Inferior parietal cortex (tissue), 1 donor: Measurements from ENCODE around the gene ST6GALNAC3.
A peak's percentile ranks its signal among the peaks of the same experiment; 100 is the strongest.

Experiments
- DNase-seq: peaks from one replicate; pipeline ENCODE4 v3.0.0-alpha.2; 2016; ENCODE audit errors: extremely low spot score

ST6GALNAC3 gene

DNA sequence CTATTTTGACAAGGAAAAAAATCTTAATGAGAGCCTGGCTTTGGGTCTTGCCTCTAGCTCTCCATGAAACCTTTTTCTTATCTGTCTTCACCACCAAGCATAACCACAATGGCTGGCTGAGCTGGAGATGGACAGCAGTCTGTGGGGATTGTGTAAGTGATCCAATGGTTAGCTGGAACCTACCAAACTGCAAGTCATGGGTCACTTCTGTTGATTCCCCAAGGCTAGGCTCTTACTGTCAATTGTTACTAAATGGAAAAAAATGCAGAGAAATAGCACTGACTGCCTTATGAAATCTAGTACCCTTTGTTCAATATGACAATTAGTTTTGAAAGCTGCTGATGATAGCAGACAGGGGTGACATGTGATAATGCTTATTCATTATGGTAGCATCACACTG lies 359.0 kb downstream of the ST6GALNAC3 start:
- no peak for DNase-seq

DNA sequence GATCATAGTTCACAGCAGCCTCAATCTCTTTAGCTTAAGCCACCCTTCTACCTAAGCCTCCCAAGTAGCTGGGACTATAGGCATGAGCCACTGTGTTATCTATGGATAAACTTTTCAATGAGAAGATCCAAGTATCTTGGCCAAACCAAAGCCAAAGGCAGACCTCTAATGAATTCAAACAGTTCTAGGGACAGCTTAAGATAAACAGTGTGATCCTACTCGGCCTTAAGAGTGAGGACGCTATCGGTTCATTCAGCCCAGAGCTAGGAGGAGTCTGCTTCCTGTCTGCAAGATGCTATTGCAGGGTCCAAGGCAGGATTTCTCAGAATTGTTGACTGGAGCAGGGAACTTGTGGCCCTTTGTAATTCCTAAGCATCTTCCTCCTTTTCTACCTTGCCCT lies 368.7 kb downstream of the ST6GALNAC3 start:
- DNase-seq = no peak

DNA sequence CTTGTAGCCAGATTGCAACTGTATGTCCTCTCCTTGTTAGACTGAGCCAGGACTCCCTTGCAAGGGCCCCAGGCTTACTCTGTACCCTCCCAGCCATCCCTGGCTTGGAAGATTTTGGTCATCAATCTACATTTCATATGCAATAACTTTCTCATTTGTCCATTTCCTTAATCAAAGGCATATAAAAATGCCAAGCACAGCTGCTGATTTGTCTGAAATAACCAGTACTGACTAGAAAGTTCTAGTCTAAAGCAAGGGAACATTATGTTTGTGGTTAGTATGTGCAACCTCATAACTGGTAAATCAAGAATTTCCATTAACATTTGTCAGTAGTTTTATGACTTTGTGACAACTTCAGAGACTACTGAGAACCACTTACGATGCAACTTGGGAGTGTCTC lies 370.2 kb downstream of the ST6GALNAC3 start:
- no peak for DNase-seq

DNA sequence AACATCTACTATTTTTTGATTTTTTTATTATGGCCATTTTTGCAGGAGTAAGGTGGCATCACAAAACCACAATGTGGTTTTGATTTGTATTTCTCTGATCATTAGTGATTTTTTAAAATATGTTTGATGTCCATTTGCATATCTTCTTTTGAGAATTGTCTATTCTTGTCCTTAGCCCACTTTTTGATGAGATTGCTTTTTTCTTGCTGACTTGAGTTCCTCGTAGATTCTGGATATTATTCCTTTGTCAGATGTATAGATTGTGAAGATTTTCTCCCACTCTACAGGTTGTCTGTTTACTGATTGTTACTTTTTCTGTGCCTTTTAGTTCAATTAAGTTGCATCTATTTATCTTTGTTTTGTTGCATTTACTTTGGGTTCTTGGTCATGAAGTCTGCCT lies 375.7 kb downstream of the ST6GALNAC3 start:
- DNase-seq = no peak

DNA sequence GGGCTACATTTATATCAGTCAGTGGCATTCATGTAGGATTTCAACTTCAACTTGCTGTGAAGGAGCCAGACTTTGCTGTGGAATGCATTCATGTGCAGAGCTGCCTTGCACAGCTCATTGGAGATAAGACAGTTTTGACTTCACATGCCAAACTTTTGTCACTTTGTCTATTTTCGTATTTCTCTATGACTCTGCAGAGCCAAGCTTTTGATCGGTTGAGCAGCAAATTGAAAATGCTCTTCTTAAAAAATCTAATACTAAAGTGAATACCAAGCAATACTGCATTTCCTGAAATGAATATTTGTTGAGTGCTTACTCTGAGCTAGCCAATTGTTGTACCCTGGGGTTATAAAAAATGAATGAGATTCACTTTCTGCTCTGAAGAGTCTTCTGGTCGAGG lies 388.7 kb downstream of the ST6GALNAC3 start:
- DNase-seq = no peak

DNA sequence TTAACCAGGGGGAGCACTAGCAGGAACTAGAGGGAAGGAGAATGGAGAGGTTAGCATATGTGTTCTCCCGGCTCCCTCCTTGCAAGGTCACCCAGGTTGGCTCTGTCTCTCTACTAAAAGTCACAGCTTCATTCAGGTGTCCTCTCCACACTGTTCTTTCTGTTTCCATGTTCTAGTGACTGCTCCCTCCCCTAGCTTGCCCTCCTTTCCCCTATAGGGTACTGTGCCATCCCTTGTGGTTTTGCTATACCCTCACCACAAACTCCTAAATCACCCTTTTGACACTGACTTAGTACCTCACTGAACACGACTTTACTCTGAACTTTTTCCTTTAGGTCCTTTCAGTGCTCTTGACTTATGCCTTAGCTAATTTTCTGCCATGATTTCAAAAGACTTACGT lies 389.3 kb downstream of the ST6GALNAC3 start:
- no peak for DNase-seq

DNA sequence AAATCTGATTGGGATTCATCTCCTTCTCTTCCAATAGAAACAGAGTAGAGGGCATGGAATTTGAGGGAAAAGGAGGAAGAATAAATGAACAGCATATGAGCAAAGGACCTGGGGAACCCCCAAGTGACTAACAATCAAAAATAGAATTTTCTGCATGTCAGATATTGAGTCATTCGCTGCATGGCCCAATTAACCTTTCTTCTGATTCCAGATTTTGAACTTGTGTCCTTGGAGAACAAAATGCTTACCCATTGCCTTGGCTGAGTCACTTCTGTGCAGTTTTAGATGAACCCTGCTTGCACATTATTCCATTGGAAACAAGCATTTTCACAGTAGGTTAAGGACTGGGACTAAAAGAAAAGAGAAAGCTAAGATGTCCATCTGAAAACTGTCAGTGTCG lies 390.5 kb downstream of the ST6GALNAC3 start:
- no peak for DNase-seq

DNA sequence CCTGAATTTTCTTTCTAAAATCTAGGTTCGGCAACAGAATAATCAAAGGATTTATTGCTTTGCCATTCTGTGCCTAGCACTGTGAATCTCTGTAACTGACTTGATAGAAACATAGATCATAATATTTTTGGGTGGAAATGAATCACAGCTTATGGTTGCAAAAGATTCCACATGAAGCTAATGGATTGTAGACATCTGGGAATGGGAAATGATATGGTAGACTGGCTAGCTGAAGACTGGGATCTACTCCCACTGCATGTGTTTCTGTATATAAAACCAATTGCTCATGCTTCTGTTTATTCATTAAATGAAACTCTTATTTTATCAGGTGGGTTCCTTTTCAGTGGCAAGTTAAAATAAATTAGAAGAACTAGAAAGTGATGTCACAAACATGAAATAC lies 395.6 kb downstream of the ST6GALNAC3 start:
- no peak for DNase-seq

DNA sequence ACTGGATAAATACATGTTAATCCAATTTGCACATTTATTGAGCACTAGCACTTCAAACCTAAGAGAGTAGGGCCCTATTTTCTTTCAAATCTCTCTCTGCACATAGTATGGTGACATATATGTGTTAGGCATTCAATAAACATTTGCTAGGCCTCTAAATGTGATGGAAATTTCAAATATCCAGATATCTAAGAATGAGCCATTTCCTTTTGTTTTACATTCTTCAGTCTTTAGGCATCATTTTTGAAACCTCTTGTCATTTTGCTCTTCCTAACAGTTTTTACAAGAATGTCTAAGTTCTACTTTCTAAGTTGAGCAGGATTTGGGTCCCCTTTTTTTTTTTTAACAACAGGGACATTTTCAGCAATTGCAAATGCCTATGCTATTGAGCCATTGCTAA lies 397.0 kb downstream of the ST6GALNAC3 start:
- no peak for DNase-seq

DNA sequence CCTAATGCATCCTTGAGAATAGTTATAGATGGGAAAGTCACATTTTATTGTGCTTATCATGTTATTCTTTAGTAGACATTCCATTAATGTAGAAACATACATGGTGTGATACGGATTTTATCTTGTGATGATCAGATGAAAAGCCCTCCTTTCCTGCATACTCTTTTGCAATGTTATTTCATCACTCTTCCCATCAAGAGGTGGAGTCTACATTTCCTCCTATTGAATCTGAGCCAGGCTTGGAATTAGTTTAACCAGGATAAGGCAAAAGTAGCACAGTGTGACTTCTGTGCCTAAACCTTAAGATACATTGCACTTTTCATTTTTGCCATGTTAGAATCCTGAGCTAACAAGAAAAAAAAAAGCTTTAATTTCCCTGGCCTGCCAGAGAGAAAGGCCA lies 399.0 kb downstream of the ST6GALNAC3 start:
- no peak for DNase-seq

DNA sequence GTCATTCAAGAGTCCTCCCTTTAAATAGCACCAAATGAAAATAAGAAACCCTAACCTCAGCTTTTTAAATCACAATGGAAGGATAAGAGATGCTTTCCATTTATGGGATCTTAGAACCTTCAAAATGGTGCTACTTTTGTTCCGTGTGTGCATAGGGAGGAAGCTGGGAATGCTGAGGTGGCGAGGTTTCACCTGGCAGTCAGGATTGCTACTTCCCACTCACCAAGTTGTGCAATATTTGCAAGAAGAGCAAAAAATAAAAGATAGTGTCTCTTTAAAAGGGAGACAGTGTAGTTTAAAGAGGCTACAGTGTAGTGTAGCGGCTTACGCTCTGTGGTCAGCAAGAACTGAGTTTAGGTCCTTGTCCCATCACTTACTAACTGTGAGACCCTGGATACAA lies 400.4 kb downstream of the ST6GALNAC3 start:
- peak; percentile 41 for DNase-seq

DNA sequence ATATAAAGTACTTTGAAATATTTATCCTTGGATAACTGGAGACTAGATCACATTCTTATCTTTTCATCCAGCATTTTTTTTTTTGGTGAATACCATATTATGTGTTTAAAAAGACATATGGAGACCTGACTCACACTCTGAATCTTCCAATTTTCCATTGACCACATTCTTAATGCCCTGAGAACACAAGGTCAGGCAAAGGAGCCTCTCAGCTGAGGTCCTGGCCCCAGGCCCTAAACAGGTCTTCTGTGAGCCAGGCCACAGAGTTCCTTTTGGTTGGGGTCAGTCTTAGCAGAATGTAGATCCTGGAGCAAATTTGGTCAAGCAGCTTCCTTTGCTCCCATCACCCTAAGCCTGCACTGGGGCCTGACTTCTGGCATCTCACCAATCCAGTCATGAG lies 402.6 kb downstream of the ST6GALNAC3 start:
- no peak for DNase-seq

DNA sequence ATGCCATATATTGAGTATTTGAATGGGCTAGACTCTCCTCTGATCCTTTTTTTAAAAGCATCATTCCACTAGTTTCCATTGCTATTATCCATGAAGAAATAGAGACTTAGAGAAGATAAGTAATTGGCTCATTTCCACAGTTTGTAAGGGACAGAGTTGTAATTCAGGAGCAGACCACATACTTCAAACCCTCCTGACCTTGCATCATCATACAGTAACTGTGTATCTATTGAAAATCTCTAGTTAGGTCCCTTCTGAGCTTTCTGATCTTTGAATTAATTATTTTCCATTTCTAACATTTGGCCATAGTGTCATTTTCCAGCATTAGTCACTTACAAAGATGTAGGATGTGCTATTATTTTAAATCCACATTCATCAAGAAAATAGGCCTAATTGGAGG lies 406.3 kb downstream of the ST6GALNAC3 start:
- no peak for DNase-seq

DNA sequence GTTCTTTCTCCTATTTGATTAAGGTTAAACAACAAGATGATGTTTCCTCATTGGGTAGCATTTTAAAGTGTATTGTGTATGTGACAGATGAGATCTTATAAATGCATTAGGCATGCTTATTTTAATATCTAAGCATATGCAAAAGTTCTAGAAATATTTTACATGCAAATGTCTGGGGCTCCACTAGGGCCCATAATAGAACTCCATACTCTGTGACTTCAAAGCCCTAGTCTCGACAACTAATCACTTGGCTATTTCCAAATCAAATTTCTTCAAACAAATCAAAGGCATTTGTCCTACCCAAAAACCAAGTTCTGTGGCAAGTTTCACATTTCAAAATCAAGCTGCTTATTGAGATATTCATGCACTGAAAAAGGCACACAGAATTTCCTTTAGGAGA lies 407.1 kb downstream of the ST6GALNAC3 start:
- no peak for DNase-seq

DNA sequence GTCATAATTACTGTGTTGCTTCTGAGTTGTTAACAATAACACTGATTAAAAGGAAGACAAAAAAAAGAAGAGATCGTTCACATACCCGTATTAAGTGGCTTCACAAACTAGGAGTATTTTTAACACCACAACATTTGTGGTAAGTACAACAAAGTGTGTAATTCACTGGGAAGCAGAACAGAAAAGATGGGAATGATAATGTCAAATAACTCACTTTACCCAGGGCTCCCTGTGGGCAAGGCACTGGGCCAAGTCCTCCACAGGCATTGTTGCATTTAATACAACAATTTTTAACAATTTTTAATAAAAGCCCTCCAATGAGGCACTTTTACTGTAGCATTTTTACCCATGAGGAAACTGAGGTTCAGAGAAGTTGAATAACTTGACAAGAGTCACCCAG lies 407.7 kb downstream of the ST6GALNAC3 start:
- DNase-seq = no peak

DNA sequence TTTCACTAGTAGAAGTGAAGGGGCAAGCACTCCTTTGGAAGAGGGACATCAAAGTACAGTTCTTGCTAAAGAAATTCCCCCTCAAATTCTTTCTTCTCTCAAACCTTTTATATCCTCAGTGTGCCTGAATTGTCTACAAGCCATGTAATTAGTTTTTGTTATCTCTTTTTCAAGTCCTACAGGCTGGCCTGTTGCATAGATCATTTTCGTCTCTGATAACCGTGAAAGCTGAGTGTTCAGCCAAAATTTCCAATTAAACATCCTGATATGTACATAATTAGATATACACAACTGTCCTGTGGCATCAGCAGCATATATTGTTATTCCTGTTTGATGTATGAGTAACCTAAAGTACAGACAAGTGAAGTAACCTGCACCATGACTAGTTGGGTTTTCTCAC lies 417.2 kb downstream of the ST6GALNAC3 start:
- no peak for DNase-seq

DNA sequence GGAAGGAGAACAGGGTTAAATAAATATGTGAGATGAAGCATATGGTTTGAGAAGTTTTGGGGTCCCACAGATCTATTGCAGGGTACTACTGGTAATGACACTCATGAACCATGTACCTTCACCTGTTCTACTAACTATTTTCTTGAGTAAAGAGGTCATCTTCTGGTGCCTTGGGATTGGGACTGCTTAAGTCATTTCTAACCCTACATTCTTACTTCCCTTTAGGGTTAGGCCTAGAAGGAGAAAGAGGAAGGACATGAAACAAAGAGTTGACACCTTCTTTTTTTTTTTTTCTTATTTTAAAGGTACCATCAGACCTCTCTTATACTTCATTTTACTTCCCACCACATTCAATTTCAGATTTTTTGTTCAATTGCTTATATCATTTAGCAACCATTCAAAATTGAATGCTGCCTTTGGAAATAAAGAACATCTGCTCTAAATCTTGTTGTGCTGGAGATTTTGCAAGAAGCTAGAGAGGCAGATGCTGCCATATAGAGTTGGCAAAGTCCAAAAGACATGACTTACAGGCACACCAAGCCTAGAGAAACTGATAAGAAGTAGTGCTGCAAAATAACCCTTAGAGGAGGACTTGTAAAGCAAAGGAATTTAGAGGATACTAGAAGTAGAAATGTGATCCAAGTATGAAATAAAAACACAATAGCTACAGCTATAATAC lies 418.3 kb downstream of the ST6GALNAC3 start:
- no peak for DNase-seq

DNA sequence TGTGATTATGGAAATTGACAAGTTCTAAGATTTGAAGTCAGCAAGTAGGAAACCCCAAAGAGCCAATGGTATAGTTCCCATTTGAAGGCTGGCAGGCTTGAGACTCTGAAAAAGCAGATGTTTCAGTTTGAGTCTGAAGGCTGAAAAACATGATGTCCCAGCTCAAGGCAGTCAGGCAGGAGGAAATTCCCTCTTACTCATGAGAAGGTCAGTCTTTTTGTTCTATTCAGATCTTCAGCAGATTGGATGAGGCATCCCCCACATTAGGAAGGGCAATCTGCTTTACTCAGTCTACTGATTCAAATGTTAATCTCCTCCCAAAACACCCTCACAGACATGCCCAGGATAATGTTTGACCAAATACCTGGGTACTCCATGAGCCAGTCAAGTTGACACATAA lies 420.3 kb downstream of the ST6GALNAC3 start:
- no peak for DNase-seq

DNA sequence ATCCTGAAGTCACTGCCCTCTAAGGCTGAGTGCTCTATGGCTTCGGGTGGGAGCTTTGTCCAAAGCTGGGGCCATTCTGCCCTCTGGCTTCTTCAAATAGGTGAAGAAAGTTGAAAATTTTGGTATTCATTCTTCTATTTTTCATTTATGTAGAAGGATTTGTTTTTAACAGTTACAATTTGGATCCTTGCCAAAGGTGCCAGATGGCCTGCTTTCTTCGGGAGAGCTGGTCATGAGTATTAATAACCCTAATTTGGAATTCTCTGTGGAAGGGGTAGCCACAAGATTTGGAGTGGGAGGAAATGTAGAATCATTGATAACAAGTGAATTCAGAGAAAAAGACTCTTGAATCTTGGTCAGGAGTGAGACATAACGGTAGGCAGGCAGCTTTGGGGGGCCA lies 422.3 kb downstream of the ST6GALNAC3 start:
- no peak for DNase-seq

DNA sequence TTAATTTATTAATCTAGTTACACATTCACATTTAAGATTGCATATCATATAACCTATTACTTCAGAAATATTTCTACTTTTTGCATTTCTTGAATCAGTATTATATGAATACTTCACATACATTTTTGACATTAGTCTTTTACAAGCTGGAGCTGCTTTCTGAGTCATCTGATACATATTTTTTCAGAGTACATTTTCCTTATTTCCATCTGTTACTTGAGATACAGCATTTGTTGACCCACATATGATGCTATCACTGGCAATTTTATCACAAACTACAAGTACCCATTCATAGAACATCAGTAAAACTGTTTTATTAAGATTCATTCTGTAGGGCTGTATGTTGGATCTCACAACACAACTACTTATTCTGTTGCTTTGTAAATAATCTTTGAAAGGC lies 425.6 kb downstream of the ST6GALNAC3 start:
- DNase-seq = no peak

DNA sequence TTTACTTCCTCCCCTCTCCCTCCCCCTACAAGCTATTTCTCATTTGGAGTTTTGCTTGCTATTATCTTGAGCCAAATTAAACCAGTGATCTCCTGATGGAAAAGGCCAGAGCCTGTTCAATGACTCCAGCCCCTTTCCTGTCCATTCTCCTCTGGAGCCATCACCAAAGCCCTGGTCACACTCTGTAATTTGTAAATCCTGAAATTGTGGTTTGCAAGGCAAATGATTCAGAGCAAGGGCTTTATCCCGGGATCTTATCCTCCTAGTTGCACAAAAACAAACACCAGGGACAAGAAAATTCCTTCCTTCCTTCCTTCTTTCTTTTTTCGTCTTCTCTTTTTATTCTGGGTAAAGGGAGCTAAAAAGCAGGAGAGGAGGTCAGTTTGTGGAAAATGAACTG lies 426.6 kb downstream of the ST6GALNAC3 start:
- no peak for DNase-seq

DNA sequence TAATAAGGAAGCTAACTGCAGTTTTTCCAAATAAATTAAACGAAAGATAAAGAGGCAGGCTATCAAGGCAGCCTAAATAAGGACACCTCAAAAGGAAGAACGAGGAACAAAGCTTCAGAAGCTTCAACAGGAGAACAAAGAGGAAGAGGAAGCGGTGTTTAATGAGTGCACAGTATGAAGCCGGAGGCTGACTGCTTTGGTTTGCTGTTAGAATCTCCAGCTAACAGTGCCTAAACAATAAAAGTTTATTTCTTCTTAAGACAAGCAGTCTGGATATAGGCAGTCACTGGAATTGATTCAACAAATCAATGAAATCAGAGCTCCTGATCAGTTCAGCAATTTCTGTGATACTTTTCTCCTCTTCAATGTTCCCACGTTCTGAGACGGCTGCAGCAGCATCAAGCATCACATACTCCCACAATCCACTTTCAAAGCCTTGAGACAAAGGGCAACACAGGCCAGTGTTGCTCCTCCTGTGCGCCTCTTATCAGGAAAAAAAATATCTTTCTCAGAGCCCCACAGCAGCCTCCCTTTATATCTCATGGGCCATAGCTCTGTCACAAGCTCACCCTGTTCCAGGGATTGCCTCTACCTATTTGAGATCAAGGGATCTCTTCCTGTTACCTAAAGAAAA lies 427.2 kb downstream of the ST6GALNAC3 start:
- DNase-seq = no peak

DNA sequence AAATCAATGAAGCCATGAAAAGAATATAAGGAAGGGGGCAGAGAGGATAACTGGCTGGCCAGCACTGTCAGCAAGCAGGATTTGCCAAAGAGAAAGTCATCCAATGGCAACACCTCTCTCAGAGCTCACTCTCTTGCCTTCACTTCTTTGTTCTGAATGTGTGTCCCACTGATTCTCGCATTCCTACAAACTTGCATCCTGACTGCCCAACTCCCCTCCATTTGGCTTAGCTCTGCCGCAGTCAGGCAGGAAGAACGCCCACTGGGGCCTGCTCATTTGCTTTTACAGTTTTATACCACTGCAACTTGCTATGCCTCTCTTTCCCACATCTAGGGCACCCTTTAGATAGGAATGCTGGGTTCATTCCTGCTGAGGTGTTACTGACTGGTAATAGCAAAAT lies 428.6 kb downstream of the ST6GALNAC3 start:
- no peak for DNase-seq

DNA sequence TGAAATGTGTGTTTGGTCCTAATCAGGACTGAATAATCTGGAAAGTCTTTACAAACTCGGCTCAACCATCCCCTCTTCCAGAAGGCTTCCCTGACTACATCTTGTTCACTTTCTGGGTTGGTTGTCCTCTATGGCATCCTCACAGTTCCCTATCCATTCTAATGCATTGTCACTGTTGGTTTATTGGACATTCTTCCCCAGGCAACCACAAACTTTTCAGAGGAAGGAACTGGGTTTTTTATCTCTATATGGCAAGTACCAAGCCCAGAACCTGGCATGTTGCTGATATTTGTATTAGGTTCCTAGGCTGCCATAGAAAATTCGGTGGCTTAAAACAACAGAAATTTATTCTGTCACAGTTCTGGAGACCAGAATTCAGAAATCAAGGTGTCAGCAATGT lies 429.2 kb downstream of the ST6GALNAC3 start:
- DNase-seq = no peak
